C4-2B (cell line): Measurements from ENCODE around the gene PTPDC1.
"Not testable (repeated sequence)": the region's sequence is repeated elsewhere in the genome, so short reads cannot be mapped to it uniquely, and the experiment has no call there.

ENCODE experiments used
- H3K27ac ChIP-seq: fragments of 450-650 bp; 2 replicates; pipeline ENCODE4 v1.5.1; 2017
- CTCF ChIP-seq: fragments of 450-650 bp; conservative IDR thresholded peaks from 2 replicates; pipeline ENCODE4 v1.5.1; 2017; ENCODE audit warnings: mild to moderate bottlenecking
- ZFX ChIP-seq: fragments of 450-650 bp; IDR thresholded peaks from 2 replicates; pipeline ENCODE4 v1.6.1; 2017

PTPDC1 gene

GRCh38 chr9:94086486-94087345 lies 2.5 kb downstream of the PTPDC1 start:
- no peak for TF ChIP-seq ZFX
- no peak for TF ChIP-seq CTCF
- H3K27ac ChIP-seq: no peak overlapping the region

GRCh38 chr9:94094219-94095145 lies 10.2 kb downstream of the PTPDC1 start:
- not testable (repeated sequence) for H3K27ac ChIP-seq

- TF ChIP-seq ZFX (no peak), CTCF (no peak)
- no peak overlapping the region for H3K27ac ChIP-seq
These were observed 12.7 kb downstream of the PTPDC1 start for GRCh38 chr9:94096819-94097577.

- no peak overlapping the region for H3K27ac ChIP-seq
- no peak for TF ChIP-seq ZFX
- no peak for TF ChIP-seq CTCF
These were observed 13.6 kb downstream of the PTPDC1 start for GRCh38 chr9:94097788-94098414.

- TF ChIP-seq CTCF: no peak
- no peak for TF ChIP-seq ZFX
These were observed 16.1 kb downstream of the PTPDC1 start for GRCh38 chr9:94100152-94100879.

GRCh38 chr9:94101162-94101853 lies 17.0 kb downstream of the PTPDC1 start:
- no peak overlapping the region for H3K27ac ChIP-seq
- TF ChIP-seq ZFX (no peak), CTCF (no peak)

More at GRCh38 chr9:94100152-94100879, 16.1 kb downstream of the PTPDC1 start:
- H3K27ac ChIP-seq: no peak overlapping the region
